GM21423 (cell line): ENCODE measurements around the gene HIP1.
"Not testable (repeated sequence)": the region's sequence is repeated elsewhere in the genome, so short reads cannot be mapped to it uniquely, and the experiment has no call there.

Source experiments
- ATAC-seq: cut with Tn5 transposase; IDR thresholded peaks from one replicate; pipeline ENCODE4 v1.9.1; 2021; ENCODE audit warnings: mild to moderate bottlenecking, moderate library complexity; ENCODE audit not compliant: unreplicated experiment

HIP1 gene

DNA sequence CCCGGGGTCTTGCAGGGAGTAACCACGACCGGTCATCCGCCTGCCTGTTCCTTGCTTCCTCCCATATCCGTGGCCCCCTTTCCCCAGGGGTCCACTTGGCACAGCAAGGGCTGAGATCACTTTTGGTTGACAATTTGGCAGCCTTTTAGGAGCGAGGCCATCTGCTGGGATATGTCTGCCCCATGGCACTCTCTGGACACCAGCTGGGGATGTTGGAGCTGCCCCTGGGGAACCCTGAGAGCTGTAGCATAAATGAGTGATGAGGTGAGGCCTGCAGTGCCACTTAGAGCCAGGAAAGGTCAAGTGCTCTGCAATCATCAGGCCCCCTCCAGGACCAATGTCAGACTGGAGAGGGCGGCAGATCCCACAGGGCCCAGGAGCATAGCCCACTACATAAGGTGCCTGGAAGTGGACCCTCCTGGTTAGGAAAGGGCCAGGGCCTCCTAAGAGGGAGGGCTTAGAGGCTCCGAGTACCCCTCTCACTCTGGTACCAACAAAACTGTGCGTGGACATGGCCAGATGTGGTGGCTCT, 92.1 kb downstream of the HIP1 start:
- ATAC-seq, result no peak

DNA sequence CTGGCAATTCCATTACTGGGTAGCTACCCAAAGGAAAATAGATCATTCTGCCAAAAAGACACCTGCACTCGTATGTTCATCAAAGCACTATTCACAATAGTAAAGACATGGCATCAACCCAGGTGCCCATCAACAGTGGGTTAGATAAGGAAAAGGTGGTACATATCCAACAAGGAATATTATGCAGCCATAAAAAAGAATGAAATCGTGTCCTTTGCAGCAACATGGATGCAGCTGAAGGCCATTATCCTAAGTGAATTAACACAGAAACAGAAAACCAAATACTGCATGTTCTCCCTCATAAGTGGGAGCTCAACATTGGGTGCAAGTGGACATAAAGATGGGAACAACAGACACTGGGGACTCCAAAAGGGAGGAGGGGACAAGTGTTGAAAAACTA, 93.2 kb downstream of the HIP1 start:
- no peak for ATAC-seq

DNA sequence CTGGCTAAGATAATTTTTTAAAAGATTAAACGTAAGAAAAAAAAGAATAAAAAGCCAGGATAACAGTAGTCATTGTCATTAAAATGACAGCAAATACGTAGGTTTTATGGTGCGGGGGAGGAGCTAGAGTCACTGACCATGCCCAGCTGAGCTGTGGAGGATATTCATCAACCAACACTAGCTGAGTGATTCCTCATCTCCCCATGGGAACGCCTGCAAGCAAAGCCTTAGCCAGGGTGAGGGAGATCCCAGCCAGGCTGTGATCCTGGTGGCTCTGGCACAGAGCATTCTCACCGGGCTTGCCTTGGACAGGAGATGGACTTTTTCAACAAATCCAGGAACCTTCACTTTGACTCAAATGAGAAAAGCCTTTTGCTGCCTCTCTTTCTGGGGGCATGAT, 94.2 kb downstream of the HIP1 start:
- no peak for ATAC-seq

DNA sequence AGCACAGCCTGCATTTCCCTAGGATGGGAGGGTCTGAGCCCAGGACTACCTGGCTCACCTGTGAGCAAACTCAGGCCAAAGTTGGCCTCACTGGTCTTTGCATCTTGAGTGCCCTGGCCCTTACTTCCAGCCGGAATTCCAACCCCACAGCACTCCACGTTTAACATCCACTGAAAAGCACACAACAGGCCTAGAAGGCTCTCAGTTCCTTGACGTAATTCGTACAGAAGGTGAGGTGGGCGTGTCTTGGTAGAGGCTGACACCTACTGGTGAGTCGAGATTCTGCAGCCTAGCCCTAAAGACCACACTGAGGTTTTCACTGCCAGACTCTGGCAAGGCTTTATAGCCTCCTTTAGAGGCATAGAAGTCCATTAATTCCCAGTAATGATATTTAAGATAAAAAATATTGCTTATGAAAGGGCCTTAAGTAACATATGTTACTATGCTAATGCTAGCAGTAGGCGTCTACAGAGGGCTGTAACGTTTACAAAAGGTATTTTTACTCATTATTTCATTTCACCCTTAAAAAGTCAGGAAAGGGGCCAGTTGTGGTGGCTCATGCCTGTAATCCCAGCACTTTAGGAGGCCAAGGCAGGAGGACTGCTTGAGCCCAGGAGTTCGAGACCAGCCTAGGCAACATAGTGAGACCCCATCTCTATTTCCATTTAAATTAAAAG, 95.8 kb downstream of the HIP1 start:
- ATAC-seq, result no peak

DNA sequence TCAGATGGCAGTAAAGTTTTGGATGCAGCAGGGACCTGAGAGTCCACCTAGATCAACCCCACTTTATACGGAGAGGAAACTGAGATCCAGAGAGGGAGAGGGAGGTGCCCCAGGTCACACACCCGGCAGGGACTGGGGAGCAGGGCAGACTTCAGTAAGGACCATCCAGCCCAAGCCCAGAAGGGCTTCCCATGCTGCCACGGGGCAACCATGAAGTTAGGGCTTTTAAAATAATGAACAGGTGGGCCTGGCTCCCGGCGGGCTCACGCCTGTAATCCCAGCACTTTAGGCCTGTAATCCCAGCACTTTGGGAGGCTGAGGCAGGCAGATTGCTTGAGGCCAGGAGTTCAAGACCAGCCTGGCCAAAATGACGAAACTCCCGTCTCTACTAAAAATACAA, 98.5 kb downstream of the HIP1 start:
- ATAC-seq, result no peak

DNA sequence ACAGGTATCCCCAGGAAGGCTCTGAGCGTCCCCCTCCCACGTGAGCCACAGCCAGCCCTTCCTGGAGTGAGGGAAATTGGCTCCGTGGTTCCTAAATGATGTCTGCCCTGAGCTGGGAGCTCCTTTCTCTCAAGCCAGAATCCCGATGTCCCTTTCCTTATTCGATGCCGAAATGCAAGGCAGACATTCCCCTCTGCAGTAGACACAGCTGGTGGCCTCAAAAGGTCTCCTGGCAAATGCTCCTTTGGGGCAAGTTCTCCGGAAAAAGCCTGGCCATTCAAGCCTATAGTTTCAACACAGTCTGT, 98.9 kb downstream of the HIP1 start:
- no peak for ATAC-seq

DNA sequence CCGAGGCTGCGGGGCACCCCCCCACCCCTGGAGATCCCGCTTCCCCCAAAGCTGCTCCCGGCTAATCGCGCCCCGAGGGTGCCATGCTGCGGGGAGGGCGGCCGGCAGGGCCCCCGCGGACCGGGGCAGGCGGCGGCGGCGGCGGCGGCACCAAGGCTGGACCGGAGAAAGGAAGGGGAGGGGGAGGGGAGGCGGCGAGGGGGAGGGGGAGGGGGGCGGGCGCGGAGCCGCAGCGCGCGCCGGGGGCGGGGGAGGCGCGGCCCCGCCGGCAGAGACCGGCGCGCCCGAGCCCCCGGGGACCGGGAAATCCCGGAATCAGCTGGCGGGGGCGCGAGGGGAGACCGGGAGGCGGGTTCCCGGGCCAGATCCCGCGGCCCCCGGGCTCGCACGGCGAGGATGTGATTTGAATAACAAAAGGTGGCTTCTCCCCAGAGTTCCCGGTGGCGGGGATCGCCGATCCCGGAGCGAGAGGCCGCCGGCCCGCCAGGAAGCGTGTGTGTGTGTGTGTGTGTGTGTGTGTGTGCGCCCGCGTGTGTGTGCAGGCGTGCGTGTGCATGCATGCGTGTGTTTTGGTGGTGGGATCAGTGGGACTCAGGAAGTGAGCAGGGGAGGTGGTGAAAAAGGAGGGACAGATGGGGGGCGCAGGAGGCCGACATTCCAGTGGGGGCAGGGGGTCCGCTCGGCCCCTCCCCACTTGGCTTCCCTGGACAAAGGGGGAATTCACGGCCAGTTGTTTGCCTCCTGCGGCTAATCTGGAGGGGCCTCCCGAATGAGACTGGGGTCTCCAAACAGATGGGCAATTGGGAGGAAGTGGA, 99.5 kb downstream of the HIP1 start:
- ATAC-seq, result no peak

DNA sequence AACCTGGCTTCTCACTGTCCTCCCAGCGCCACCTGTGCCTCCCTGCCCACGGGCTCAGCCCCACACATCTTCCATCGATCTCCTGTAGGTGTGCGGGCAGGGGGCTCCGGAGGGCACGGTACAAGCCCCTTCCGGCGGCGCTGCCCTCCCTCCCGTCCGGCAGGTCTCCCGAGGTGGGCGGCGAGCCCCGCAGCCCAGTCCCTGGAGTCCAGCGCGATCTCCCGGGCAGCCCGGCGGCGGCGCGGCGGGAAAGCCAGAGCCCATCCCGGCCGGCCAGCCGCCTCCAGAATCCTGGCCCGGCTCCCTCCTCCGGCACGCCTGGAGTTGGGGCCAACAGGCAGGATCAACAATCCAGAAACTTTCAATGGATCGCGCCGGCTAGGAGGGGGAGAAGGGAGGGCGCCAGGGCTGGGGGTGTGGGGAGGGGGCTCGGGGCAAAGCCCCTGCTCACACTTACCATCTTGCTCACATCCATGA, 100.1 kb downstream of the HIP1 start:
- no peak for ATAC-seq

DNA sequence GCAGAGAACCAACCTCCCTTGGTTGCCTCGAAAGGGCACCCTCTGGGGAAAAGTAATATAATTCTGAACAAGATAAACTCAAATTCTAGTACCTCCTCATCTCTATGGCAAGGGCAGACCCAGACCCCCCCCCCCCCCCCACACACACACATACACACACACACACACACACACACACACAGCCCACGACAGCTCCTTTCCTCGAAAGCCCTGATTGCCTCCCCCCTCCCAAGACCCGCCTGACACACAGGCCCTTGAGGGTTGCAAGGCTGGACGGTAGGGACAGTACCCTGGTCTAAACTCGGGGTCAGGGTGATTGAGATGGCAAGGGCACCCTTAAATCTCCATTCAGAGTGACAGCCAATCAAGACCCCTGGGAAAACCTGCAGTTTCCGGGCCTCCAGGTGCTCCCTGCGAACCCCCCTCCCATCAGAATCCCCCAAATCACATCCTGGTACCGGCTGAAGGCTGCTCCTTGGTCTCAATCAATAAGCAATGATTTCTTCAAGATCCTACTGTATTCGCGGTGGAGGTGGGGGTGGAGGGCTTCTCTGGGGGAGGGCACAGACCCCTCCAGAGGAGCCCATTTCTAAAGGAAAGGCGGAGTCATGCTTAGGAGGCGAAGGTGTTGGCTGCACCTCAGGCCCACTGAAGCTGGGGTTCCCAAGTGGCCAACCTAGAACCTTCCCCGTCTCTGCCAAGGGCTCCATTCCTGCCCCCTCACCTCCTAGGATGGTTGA, 100.7 kb downstream of the HIP1 start:
- no peak for ATAC-seq

DNA sequence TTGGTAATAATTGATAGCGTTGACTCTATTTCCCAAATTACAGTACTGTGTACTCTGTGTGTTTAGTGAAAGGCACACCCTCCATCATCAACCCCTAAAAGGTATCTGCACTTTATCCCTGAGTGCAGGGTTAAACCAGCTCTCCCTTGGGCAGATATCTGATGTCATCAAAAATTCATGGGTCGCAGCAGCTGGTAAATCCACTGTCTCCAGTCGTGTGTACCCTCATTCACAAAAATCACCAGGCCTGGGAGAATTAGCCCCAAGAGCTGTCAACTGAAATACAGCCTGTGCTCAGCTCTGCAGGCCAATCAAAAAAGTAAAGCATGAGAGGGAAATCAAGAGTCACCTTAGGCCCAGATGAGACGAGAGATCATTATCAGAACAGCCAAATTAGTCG, 103.7 kb downstream of the HIP1 start:
- ATAC-seq, result no peak

DNA sequence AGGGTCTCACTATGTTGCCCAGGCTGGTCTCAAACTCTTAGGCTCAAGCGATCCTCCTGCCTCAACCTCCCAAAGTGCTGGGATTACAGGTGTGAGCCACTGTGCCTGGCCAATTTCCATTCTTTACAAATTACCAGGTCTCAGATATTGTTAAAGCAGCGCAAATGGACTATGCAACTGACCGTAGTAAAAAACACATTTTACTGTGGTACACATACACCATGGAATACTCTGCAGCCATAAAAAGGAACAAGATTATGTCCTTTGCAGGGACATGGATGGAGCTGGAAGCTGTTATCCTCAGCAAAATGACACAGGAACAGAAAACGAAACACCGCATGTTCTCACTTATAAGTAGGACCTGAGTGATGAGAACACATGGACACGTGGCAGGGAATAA, 106.2 kb downstream of the HIP1 start:
- ATAC-seq, result not testable (repeated sequence)

DNA sequence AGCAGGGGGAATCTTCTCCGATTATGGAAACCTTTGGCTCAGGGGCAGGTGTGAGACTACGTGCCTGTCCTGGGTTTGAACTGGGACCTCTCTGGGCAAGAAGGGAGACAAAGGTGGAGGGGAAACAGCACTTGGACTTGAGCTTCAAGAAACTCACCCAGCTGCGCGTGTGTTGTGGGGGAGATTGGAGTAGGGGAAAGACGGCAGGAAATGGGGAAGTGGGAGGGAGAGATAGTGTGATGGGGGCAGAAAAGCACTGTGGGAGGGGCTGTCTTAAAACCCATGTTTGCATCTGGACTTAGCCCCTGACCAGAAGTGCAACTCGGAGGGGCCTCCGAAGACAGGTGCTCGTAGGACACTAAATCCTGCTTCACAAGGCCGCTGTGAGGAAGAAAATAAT, 107.0 kb downstream of the HIP1 start:
- ATAC-seq, result no peak

DNA sequence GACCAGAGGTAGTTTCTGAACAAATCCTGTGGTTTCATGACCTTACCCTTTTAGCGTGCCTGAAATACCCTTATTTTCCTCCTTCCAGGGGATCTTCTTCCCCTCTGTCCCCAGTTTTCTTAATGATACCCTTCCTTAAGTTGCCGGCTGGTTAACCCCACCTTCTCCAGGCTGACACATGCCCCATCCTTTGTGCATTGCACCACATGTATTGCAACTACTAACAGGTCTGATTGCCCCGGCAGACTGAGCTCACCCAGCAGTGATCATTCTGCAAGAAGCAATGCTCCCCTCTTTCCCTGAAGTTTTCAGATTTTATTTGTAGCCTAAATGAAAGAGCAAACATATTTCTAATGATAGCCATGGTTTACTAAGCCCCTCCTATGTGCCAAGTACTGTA, 108.2 kb downstream of the HIP1 start:
- no peak for ATAC-seq

DNA sequence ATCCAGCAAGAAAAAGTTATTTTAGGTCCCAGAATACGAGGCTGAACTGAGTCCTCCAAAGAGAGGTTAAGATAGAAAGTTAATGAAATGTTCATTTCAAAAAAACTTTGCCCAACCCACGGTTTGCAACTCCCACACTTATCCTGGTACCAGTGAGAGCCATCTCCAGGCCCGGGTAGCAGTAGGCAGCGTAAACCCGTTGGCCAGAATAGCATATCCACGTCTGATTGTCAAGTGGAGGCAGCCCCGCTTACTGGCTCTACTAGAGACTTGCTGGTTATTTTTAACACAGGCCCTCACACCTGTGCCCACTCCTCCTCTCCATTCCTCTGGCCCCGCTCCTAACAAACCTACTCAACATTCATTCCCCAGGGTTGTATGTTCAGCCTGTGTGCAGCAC, 109.7 kb downstream of the HIP1 start:
- no peak for ATAC-seq

DNA sequence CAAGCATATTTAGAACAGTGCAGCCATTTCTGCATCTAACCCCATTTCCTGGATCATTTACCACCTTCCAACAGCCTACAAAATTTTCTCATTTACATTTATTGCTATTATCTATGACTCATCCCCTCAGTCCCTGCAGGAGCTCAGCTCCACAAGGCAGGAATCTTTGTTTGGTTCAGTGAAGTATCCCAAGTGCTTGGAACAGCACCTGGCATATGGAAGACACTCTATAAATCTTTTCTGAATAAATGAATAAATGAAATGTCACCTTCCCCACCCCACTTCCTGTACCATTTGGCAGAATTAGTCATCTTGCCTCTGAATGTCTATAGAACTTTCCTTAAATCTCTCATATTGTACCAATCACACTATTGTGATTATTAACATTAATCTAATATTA, 110.7 kb downstream of the HIP1 start:
- no peak for ATAC-seq

DNA sequence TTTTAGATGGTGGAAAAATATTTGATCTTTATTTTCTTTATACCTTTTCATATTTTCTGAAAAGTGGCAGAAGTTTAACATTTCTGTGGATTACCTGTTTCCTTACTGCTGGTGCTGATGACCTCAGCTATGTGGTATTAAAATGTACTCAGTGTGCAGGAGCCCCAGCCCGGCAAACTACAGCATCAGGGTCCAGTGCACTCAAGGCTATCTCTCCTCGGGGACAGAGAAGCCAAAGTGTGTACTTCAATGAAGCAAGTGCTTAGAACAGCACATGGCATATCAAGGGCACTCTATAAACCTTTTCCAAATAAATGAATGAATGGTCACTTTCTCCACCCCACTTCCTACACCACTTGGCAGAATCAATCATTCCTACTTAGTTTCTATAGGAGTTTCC, 111.8 kb downstream of the HIP1 start:
- no peak for ATAC-seq

DNA sequence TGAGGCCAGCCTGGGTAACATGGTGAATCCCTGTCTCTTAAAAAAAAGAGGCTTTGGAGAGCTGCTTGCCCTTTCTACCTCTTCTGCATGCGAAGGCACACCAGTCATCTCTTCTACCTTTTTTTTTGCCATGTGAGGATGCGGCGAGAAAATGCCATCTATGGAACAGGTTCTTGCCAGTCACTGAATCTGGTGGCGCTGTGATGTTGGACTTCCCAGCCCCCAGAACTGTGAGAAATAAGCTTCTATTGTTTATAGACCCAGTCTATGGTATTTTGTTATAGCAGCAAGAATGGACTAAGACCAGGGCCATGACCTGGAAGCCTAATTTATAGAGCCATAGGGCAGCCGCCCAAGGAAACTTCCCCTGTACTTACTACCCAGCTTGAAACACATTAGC, 112.9 kb downstream of the HIP1 start:
- no peak for ATAC-seq

DNA sequence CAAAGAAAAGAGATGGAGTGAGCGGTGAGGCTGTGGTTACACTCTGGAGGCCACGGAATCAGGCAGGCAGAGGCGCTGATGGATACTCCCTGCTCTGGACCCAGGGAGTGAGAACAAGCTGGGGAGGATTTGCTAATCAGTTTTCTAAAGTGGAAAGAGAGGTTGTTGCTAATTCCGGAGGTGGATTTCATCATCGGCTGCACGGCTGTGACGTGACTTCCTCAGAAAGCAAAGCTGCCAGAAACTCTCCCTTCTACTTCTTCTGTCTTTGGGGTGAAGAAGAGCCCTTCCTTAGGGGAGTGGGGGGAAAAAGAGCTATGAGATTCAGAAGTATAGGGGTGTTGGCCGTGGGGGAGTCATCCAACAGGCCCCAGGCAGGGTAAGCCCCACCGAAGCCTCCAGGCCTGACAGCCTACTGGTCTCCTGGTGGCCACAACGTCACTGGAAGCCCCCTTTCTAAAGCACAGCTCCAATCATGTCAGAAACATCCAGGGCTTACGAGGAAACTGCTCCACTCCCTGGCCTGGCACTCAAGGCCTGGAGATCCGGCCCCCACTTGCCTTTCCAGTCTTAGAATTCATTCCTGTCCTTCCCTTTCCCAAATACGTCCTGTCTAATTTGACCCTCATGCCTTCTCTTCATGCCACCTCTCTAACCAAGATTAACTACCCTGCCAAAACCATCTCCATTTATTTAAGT, 114.5 kb downstream of the HIP1 start:
- no peak for ATAC-seq

DNA sequence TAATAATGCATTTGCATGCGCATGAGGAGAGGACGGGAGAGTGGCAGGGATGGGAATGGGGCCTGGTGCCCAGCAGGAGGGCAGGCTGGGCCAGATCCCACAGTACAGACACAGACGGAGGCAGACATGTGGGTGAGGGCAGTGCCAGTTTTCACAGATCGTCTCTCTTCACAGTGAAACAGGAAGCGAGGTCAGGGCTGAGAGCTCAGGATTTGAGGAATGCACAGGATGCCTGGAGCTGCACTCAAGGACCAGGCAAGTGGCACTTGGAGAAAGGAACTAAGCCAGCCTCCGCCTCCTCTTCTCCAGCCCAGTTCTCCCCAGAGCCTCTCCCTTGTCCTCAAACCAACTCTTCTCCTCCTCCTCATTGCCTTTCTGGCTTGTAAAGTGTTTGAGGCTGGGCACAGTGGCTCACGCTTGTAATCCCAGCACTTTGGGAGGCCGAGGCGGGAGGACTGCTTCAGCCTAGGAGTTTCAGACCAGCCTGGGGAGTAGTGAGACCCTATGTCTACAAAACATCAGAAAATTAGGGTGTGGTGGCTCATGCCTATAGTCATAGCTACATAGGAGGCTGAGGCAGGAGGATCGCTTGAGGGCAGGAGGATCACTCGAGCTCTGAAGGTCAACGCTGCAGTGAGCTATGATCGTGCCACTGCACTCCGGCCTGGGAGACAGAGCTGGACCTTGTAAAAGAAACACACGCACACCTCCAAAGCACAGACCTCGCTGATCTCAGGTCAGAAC, 115.2 kb downstream of the HIP1 start:
- ATAC-seq, result no peak

DNA sequence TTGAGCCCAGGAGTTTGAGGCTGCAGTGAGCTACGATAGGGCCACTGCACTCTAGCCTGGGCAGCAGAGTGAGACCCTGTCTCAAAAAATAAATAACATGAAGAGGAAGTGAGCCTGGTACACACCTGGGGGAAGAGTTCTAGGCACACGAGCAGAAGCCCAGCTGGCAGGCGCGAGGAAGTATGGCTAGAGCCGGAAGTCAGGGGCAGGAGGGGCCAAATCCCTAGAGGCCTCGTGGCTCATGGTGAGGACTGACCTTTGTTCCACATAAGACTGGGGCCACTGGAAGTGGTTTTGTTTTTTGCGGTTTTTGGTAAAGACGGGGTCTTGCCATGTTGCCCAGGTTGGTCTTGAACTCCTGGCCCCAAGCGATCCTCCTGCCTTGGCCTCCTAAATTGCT, 117.6 kb downstream of the HIP1 start:
- no peak for ATAC-seq
